ENCODE measurements around the gene SPAG17. TPM values are rescaled to one million over a fixed set of nuclear protein-coding genes. Genes with fewer than 3 reads are reported as not detected.

Gene SPAG17
- total RNA-seq, 2 experiments from 2014 or later, result not detected

- H3K27ac Mint-ChIP-seq, result no peak overlapping the region
Measured at GRCh38 chr1:118023199-118023598, 161.8 kb downstream of the SPAG17 start.

GRCh38 chr1:118021668-118022067, 163.4 kb downstream of the SPAG17 start:
- peaks cover 11% of the 10 kb centered on the region for H3K27me3 Mint-ChIP-seq
- no peak overlapping the region for H3K27ac Mint-ChIP-seq
- no peaks in the 10 kb centered on the region for H3K36me3 Mint-ChIP-seq
- ChIA-PET POLR2A (no interaction called here), CTCF (no interaction called here)
- H3K9me3 Mint-ChIP-seq, result no peaks in the 10 kb centered on the region
- intact Hi-C loops (cut with micrococcal nuclease), result no loop called here
- DNase-seq, result no peak
- H3K4me3 Mint-ChIP-seq, result no peak overlapping the region
- no peaks in the 10 kb centered on the region for H3K4me1 Mint-ChIP-seq (ENCODE audit: low read depth)

More at GRCh38 chr1:118023199-118023598, 161.8 kb downstream of the SPAG17 start:
- POLR2A ChIA-PET, result no interaction called here
- H3K9me3 Mint-ChIP-seq, result no peaks in the 10 kb centered on the region
- H3K4me3 Mint-ChIP-seq, result no peak overlapping the region
- peaks cover 15% of the 10 kb centered on the region for H3K27me3 Mint-ChIP-seq
- H3K4me1 Mint-ChIP-seq (ENCODE audit: low read depth), result no peaks in the 10 kb centered on the region
- no peaks in the 10 kb centered on the region for H3K36me3 Mint-ChIP-seq
- CTCF ChIA-PET, result no interaction called here
- no peak for DNase-seq
- intact Hi-C loops (cut with micrococcal nuclease), result no loop called here

- ChIA-PET POLR2A (no interaction called here), CTCF (no interaction called here)
- intact Hi-C loops (cut with micrococcal nuclease), result no loop called here
- no peak overlapping the region for H3K4me3 Mint-ChIP-seq
- no peaks in the 10 kb centered on the region for H3K9me3 Mint-ChIP-seq
- no peaks in the 10 kb centered on the region for H3K4me1 Mint-ChIP-seq (ENCODE audit: low read depth)
- DNase-seq, result no peak
- H3K27ac Mint-ChIP-seq, result no peak overlapping the region
- peaks cover 3% of the 10 kb centered on the region for H3K27me3 Mint-ChIP-seq
- H3K36me3 Mint-ChIP-seq, result no peaks in the 10 kb centered on the region
Measured at GRCh38 chr1:118018060-118018459, 167.0 kb downstream of the SPAG17 start.

- H3K27ac Mint-ChIP-seq, result no peak overlapping the region
- H3K36me3 Mint-ChIP-seq, result no peaks in the 10 kb centered on the region
- peaks cover 4% of the 10 kb centered on the region for H3K27me3 Mint-ChIP-seq
- intact Hi-C loops (cut with micrococcal nuclease), result no loop called here
- DNase-seq, result no peak
- H3K9me3 Mint-ChIP-seq, result no peaks in the 10 kb centered on the region
- ChIA-PET POLR2A (no interaction called here), CTCF (no interaction called here)
- no peaks in the 10 kb centered on the region for H3K4me1 Mint-ChIP-seq (ENCODE audit: low read depth)
- no peak overlapping the region for H3K4me3 Mint-ChIP-seq
Measured at GRCh38 chr1:118013938-118014337, 171.1 kb downstream of the SPAG17 start.

GRCh38 chr1:118013336-118013735, 171.7 kb downstream of the SPAG17 start:
- Mint-ChIP-seq H3K27ac (no peak overlapping the region), H3K9me3 (no peaks in the 10 kb centered on the region), H3K4me1 (ENCODE audit: low read depth) (no peaks in the 10 kb centered on the region), H3K36me3 (no peaks in the 10 kb centered on the region), H3K4me3 (no peak overlapping the region), H3K27me3 (peaks cover 4% of the 10 kb centered on the region)
- DNase-seq, result no peak
- intact Hi-C loops (cut with micrococcal nuclease), result no loop called here
- ChIA-PET POLR2A (no interaction called here), CTCF (no interaction called here)

GRCh38 chr1:118012515-118013124, 172.4 kb downstream of the SPAG17 start:
- CTCF ChIA-PET, result no interaction called here
- peaks cover 4% of the 10 kb centered on the region for H3K27me3 Mint-ChIP-seq
- no peak for DNase-seq
- no peak overlapping the region for H3K4me3 Mint-ChIP-seq
- no peak overlapping the region for H3K27ac Mint-ChIP-seq
- POLR2A ChIA-PET, result no interaction called here
- H3K4me1 Mint-ChIP-seq (ENCODE audit: low read depth), result no peaks in the 10 kb centered on the region
- no peaks in the 10 kb centered on the region for H3K36me3 Mint-ChIP-seq
- H3K9me3 Mint-ChIP-seq, result no peaks in the 10 kb centered on the region
- intact Hi-C loops (cut with micrococcal nuclease), result no loop called here

- no peak for DNase-seq
- no peak overlapping the region for H3K27ac Mint-ChIP-seq
- no peaks in the 10 kb centered on the region for H3K36me3 Mint-ChIP-seq
- H3K4me1 Mint-ChIP-seq (ENCODE audit: low read depth), result no peaks in the 10 kb centered on the region
- no peak overlapping the region for H3K4me3 Mint-ChIP-seq
- POLR2A ChIA-PET, result no interaction called here
- CTCF ChIA-PET, result no interaction called here
- no peaks in the 10 kb centered on the region for H3K9me3 Mint-ChIP-seq
- peaks cover 13% of the 10 kb centered on the region for H3K27me3 Mint-ChIP-seq
- intact Hi-C loops (cut with micrococcal nuclease), result no loop called here
Measured at GRCh38 chr1:118008011-118008410, 177.0 kb downstream of the SPAG17 start.

- H3K27me3 Mint-ChIP-seq, result peaks cover 13% of the 10 kb centered on the region
- DNase-seq, result no peak
- H3K4me3 Mint-ChIP-seq, result no peak overlapping the region
- H3K36me3 Mint-ChIP-seq, result no peaks in the 10 kb centered on the region
- ChIA-PET POLR2A (no interaction called here), CTCF (no interaction called here)
- H3K27ac Mint-ChIP-seq, result no peak overlapping the region
- no peaks in the 10 kb centered on the region for H3K4me1 Mint-ChIP-seq (ENCODE audit: low read depth)
- H3K9me3 Mint-ChIP-seq, result no peaks in the 10 kb centered on the region
- intact Hi-C loops (cut with micrococcal nuclease), result no loop called here
Measured at GRCh38 chr1:118007391-118007790, 177.6 kb downstream of the SPAG17 start.

GRCh38 chr1:118004312-118004711, 180.7 kb downstream of the SPAG17 start:
- CTCF ChIA-PET, result no interaction called here
- DNase-seq, result no peak
- POLR2A ChIA-PET, result no interaction called here

GRCh38 chr1:117985973-117986372, 199.1 kb downstream of the SPAG17 start:
- Mint-ChIP-seq H3K27ac (no peak overlapping the region), H3K27me3 (peaks cover 14% of the 10 kb centered on the region), H3K36me3 (no peaks in the 10 kb centered on the region), H3K4me1 (ENCODE audit: low read depth) (no peaks in the 10 kb centered on the region), H3K4me3 (no peak overlapping the region), H3K9me3 (no peaks in the 10 kb centered on the region)
- ChIA-PET CTCF (no interaction called here), POLR2A (no interaction called here)
- DNase-seq, result no peak
- intact Hi-C loops (cut with micrococcal nuclease), result no loop called here

More at GRCh38 chr1:118004312-118004711, 180.7 kb downstream of the SPAG17 start:
- H3K27me3 Mint-ChIP-seq, result peaks cover 11% of the 10 kb centered on the region
- no peaks in the 10 kb centered on the region for H3K36me3 Mint-ChIP-seq
- no peaks in the 10 kb centered on the region for H3K4me1 Mint-ChIP-seq (ENCODE audit: low read depth)
- no peak overlapping the region for H3K27ac Mint-ChIP-seq
- H3K4me3 Mint-ChIP-seq, result no peak overlapping the region
- H3K9me3 Mint-ChIP-seq, result peaks cover 3% of the 10 kb centered on the region
- intact Hi-C loops (cut with micrococcal nuclease), result no loop called here

GRCh38 chr1:117985239-117985638, 199.8 kb downstream of the SPAG17 start:
- CTCF ChIA-PET, result no interaction called here
- no peak overlapping the region for H3K4me3 Mint-ChIP-seq
- H3K27me3 Mint-ChIP-seq, result peaks cover 14% of the 10 kb centered on the region

GRCh38 chr1:117981455-117982192, 203.4 kb downstream of the SPAG17 start:
- Mint-ChIP-seq H3K27me3 (peaks cover 12% of the 10 kb centered on the region), H3K9me3 (no peaks in the 10 kb centered on the region), H3K36me3 (no peaks in the 10 kb centered on the region), H3K27ac (no peak overlapping the region), H3K4me3 (no peak overlapping the region), H3K4me1 (ENCODE audit: low read depth) (no peaks in the 10 kb centered on the region)
- no peak for DNase-seq
- POLR2A ChIA-PET, result no interaction called here
- CTCF ChIA-PET, result no interaction called here
- intact Hi-C loops (cut with micrococcal nuclease), result no loop called here

More at GRCh38 chr1:117985239-117985638, 199.8 kb downstream of the SPAG17 start:
- Mint-ChIP-seq H3K4me1 (ENCODE audit: low read depth) (no peaks in the 10 kb centered on the region), H3K36me3 (no peaks in the 10 kb centered on the region), H3K27ac (no peak overlapping the region), H3K9me3 (no peaks in the 10 kb centered on the region)
- POLR2A ChIA-PET, result no interaction called here
- intact Hi-C loops (cut with micrococcal nuclease), result no loop called here
- DNase-seq, result no peak

GRCh38 chr1:117976381-117976780, 208.6 kb downstream of the SPAG17 start:
- H3K36me3 Mint-ChIP-seq, result no peaks in the 10 kb centered on the region
- DNase-seq, result no peak
- no peaks in the 10 kb centered on the region for H3K9me3 Mint-ChIP-seq
- H3K27me3 Mint-ChIP-seq, result peaks cover 3% of the 10 kb centered on the region
- CTCF ChIA-PET, result no interaction called here
- H3K4me1 Mint-ChIP-seq (ENCODE audit: low read depth), result no peaks in the 10 kb centered on the region
- no peak overlapping the region for H3K4me3 Mint-ChIP-seq
- no peak overlapping the region for H3K27ac Mint-ChIP-seq
- intact Hi-C loops (cut with micrococcal nuclease), result no loop called here
- POLR2A ChIA-PET, result no interaction called here
